ENCODE measurements around the gene CACNA2D2.

GRCh38 chr3:50322115-50322385, 181.4 kb downstream of the CACNA2D2 start:
- no peak for TF ChIP-seq CTCF (conservative IDR thresholded peaks at IDR 0.05 in 1 of 2, IDR thresholded peaks at IDR 0.05 in 1 of 2; ENCODE audit: extremely low read depth in 1 of 2, insufficient read depth in 1 of 2, low read depth in 1 of 2, low read length in 2 of 2)
- TF ChIP-seq EZH2 (IDR thresholded peaks at IDR 0.05; ENCODE audit: borderline replicate concordance, low read length), result no peak

All from mammary epithelial cell (primary cell).